HG03520 (cell line): ENCODE results near the gene EXOC3.
A peak's percentile ranks its signal among the peaks of the same experiment; 100 is the strongest.

ENCODE experiments used
- ATAC-seq: cut with Tn5 transposase; IDR thresholded peaks from one replicate; pipeline ENCODE4 v1.9.1; 2021; ENCODE audit warnings: mild to moderate bottlenecking, moderate library complexity; ENCODE audit not compliant: unreplicated experiment

The EXOC3 gene

GRCh38 chr5:406041-406440 is 36.9 kb upstream of the EXOC3 start:
- ATAC-seq, result no peak

DNA sequence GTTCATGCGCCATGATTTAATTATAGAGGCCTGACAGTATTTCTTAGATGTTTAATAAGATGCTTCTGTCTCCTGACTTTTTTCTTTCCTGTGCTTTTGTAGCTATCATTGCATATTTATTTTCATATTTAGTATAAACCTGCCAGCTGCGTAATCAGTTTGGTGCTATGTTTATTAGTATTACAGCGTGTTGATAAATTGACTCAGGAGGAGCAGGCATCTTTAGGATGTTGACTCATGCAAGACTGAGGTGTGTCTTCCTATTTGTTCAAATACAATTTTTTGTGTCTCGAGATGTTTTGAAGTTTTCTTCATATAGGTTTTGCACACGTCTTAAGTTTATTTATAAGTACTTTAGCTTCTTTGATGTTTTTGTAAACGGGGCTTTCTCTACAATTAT is 35.9 kb upstream of the EXOC3 start:
- ATAC-seq, result no peak

DNA sequence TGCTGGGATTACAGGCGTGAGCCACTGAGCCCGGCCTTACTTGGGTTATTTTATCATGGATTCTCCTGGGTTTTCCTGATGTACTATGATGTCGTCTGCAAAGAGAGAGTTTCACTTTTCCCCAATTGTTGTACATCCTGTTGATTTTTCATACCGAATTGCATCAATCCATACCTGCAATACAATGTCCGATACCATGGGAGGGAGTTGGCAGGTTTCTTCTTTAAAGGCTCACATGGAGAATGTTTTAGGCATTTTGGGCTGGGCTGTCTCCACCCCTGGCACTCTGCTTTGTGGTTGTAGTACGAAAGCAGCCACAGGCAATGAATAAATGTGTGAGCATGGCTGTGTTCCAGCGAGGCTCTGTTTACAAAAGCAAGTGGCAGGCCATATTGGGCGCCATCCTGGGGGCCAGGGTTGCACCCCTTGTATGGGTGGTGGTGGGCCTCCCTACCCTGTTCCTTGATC is 35.1 kb upstream of the EXOC3 start:
- ATAC-seq, result no peak

GRCh38 chr5:410911-411517 is 32.0 kb upstream of the EXOC3 start:
- no peak for ATAC-seq

- ATAC-seq, result no peak
Observed at GRCh38 chr5:411728-412127, 31.2 kb upstream of the EXOC3 start.

GRCh38 chr5:414991-415927 is 27.7 kb upstream of the EXOC3 start:
- ATAC-seq, result peak; percentile 80

- ATAC-seq, result no peak
Observed at GRCh38 chr5:415928-416635, 26.9 kb upstream of the EXOC3 start.

GRCh38 chr5:416636-416960 is 26.4 kb upstream of the EXOC3 start:
- ATAC-seq, result no peak

GRCh38 chr5:417301-418161 is 25.4 kb upstream of the EXOC3 start:
- no peak for ATAC-seq

GRCh38 chr5:418162-419121 is 24.5 kb upstream of the EXOC3 start:
- ATAC-seq, result no peak

DNA sequence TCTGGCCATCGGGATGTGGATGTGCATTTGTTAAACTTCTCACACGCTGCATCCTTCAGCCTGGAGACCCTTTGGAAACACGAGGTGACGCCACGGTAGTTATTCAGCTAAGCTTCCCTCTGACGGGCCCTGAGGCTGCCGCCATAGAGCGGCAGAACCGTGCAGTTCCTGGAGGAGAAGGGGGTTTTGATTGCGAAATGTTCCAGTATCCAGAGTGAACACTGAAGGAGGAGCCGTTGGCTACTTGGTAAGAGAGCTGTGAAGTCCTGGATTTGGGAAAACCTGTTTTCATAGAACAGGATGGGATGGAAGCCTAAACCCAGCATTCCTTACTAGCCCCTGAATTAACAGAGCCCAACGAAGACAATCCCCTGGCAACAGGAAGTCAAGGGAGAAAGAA is 23.0 kb upstream of the EXOC3 start:
- ATAC-seq, result no peak

DNA sequence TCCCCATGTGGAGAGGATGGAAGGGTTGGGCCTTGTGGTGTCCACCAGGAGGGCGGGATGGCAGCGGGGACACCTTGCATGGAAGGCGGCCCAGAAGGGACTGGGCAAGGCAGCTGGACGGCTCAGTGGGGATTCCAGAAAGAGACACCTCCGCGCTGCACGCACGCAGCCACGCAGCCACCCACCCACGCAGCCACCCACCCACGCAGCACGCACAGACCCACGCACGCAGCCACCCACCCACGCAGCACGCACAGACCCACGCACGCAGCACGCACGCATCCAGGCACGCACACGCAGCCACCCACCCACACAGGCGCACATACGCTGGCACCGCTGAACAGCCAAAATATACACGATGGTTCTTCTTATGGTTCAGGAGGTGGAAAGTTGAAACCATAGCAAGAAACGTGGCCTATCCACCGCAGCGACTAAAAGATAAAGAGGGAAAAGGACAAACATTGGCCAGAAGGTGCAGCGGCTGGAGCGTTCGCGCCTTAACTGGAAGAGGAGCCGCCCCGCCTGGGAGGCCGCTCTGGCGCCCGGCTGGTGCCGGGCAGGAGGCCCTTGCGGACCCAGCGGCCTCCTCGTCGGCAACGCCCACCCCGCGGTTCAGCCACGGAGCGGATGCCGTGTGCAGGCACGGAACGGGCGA is 22.2 kb upstream of the EXOC3 start:
- ATAC-seq, result no peak

DNA sequence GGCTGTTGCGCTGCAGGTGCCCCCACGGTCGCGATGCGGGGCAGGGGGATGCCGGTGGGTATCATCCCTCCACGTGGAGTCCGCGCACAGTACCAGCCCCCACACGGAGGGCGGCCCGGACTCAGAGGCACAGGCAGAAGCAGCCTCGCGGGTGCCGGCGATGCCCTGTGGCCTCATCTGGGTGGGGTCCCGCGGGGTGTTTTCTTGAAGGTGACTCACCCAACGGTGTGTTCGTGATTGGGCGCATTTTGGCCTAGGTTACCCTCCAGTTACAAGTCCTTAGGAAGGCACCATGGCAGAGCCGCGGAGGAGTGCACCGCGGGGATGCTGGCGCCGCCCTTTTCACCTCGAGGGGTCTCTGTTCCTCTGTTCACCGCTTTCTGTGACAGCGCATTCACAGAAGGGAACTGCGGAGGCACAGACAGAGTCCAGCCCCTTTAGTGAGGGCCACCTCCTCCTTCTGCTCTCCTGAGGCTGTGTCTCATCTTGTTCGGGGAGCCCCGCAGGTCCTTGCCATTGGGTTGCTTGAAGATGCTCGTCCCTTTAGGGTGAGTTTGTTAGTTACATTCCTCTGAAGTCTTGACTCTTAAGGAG is 21.6 kb upstream of the EXOC3 start:
- no peak for ATAC-seq

DNA sequence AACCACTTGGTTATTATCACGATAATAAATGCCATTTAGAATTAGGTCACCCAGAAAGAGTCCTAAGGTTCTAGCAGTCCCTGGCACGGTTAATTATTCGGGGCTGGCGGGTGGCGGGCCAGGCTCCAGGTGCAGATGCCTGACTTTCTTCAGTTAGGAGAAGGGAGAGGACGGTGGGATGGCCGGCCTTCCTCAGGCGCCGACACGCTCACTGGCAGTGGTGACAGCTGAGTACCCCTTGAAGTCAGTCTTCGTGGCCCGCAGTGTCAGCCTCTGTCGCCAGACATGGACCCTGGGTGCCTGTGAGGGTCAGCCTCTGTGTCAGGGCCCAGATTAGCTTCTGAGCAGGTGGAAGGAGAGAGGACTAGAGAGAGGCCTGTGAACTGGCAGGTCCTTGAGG is 21.1 kb upstream of the EXOC3 start:
- no peak for ATAC-seq

DNA sequence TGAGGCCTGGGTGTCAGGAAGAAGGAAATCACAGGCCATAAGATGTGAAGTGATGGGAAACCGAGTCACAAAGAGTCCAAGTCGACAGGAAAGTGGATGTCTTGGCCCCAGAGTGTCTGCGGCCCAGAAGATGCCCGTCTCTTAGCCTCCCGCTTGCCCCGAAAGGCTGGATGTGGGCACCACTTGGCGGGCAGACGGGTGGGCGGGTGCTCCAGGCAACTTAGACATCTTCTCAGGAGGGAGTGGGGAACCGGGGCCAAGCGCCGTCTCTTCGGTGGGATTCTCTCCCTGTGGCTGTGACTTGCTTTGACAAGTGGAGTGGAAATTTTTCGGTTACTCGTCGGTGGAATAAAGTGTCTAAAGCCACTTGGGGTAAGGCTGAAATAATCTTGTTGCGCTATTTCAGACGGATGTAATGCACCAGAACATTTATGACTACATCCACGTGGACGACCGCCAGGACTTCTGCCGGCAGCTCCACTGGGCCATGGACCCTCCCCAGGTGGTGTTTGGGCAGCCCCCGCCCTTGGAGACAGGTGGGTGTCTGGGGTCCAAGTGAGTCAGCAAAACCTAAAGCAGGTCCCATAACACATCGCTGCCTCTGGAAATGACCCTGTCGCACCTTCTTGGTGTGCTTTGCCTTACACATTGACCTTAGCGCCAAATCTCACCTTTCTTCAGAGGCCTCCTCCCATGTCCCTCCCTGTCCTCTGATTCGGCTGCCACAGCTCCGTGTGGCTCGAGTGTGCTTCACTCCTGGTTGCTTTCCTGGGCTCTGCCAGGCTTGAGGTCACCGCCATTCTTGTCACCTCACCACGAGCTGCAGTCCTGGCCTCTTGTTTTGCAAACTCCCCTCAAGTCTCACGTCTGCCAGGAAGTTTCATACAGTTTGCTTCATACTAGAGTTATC is 20.4 kb upstream of the EXOC3 start:
- ATAC-seq, result no peak

DNA sequence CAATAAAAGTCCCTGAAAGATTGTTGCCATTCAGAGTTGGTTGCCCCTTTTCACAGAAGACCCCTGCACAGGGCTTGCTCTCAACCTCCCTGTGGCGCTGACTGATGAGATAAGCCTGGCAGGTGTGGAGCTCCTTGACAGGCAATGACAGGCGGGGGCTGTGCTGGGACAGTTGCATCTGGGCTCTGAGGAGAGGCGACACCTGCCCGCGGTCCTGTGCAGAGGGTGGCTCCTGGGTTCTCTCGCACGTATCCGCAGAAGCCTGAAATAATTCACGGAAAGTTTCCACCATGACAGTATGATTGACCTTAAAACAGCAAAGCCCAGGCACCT is 19.8 kb upstream of the EXOC3 start:
- ATAC-seq, result no peak

- ATAC-seq, result no peak
Observed at GRCh38 chr5:423626-424261, 19.2 kb upstream of the EXOC3 start.
